Measurements from ENCODE around the gene CDK19. TPM values are rescaled to one million over a fixed set of nuclear protein-coding genes. Genes with fewer than 3 reads are reported as not detected.
"Not testable (repeated sequence)": the region's sequence is repeated elsewhere in the genome, so short reads cannot be mapped to it uniquely, and the experiment has no call there.

The CDK19 gene
- polyA plus RNA-seq, 6 donors from 2014 or later, result 0.51 to 5.4 (median 3.9) TPM

- Mint-ChIP-seq H3K27me3 (no peaks in the 10 kb centered on the region), H3K9me3 (no peaks in the 10 kb centered on the region), H3K4me1 (peaks cover 0 to 12% (median 4%) of the 10 kb centered on the region in 3 donors), H3K27ac (no peak overlapping the region), H3K4me3 (no peak overlapping the region), H3K36me3 (no peaks in the 10 kb centered on the region)
- ATAC-seq (ENCODE audit: low read depth in 2 of 2) (no peak), DNase-seq (no peak)
Measured at GRCh38 chr6:110828396-110828795, 13.1 kb upstream of the CDK19 start.

GRCh38 chr6:110826236-110827129, 11.2 kb upstream of the CDK19 start:
- no peaks in the 10 kb centered on the region for H3K36me3 Mint-ChIP-seq
- DNase-seq (no peak), ATAC-seq (ENCODE audit: low read depth in 2 of 2) (peak; percentile 37 to 55)
- H3K9me3 Mint-ChIP-seq, result no peaks in the 10 kb centered on the region
- peaks cover 0 to 11% (median 4%) of the 10 kb centered on the region in 3 donors for H3K4me1 Mint-ChIP-seq
- H3K4me3 Mint-ChIP-seq, result peak overlapping the region in 6 of 8 donors; percentile 30 to 69 (median 60)
- no peaks in the 10 kb centered on the region for H3K27me3 Mint-ChIP-seq
- peak overlapping the region in 3 of 6 donors; percentile 62 to 76 (median 75) for H3K27ac Mint-ChIP-seq

- ATAC-seq (ENCODE audit: low read depth in 2 of 2) (no peak), DNase-seq (no peak)
- H3K4me3 Mint-ChIP-seq, result no peak overlapping the region
- no peaks in the 10 kb centered on the region for H3K36me3 Mint-ChIP-seq
- H3K27me3 Mint-ChIP-seq, result no peaks in the 10 kb centered on the region
- H3K27ac Mint-ChIP-seq, result peak overlapping the region in 1 of 6 donors; percentile 23
- H3K4me1 Mint-ChIP-seq, result peaks cover 0 to 11% (median 8%) of the 10 kb centered on the region in 3 donors
- H3K9me3 Mint-ChIP-seq, result no peaks in the 10 kb centered on the region
Measured at GRCh38 chr6:110823146-110823545, 7.9 kb upstream of the CDK19 start.

GRCh38 chr6:110822249-110822648, 7.0 kb upstream of the CDK19 start:
- H3K27me3 Mint-ChIP-seq, result no peaks in the 10 kb centered on the region
- H3K4me1 Mint-ChIP-seq, result peaks cover 0 to 11% (median 8%) of the 10 kb centered on the region in 3 donors
- no peaks in the 10 kb centered on the region for H3K36me3 Mint-ChIP-seq
- no peak overlapping the region for H3K4me3 Mint-ChIP-seq
- H3K27ac Mint-ChIP-seq, result no peak overlapping the region
- ATAC-seq (ENCODE audit: low read depth in 2 of 2) (no peak), DNase-seq (no peak)
- no peaks in the 10 kb centered on the region for H3K9me3 Mint-ChIP-seq

- ATAC-seq (ENCODE audit: low read depth in 2 of 2) (no peak), DNase-seq (no peak)
- no peaks in the 10 kb centered on the region for H3K27me3 Mint-ChIP-seq
- peak overlapping the region; percentile 85 to 100 (median 99) for H3K27ac Mint-ChIP-seq
- peak overlapping the region; percentile 93 to 99 (median 99) for H3K4me3 Mint-ChIP-seq
- H3K9me3 Mint-ChIP-seq, result no peaks in the 10 kb centered on the region
- peaks cover 0 to 10% of the 10 kb centered on the region in 2 donors for H3K36me3 Mint-ChIP-seq
- H3K4me1 Mint-ChIP-seq, result peaks cover 18 to 35% (median 22%) of the 10 kb centered on the region in 3 donors
Measured at GRCh38 chr6:110816677-110817076, 1.4 kb upstream of the CDK19 start.

GRCh38 chr6:110815015-110815410, 256 bp downstream of the CDK19 start:
- ATAC-seq (ENCODE audit: low read depth in 2 of 2) (no peak), DNase-seq (no peak)
- Mint-ChIP-seq H3K4me3 (peak overlapping the region; percentile 93 to 99 (median 99)), H3K9me3 (no peaks in the 10 kb centered on the region), H3K27ac (peak overlapping the region; percentile 99 to 100 (median 99)), H3K36me3 (peaks cover 0 to 10% of the 10 kb centered on the region in 2 donors), H3K4me1 (peaks cover 31 to 49% (median 31%) of the 10 kb centered on the region in 3 donors), H3K27me3 (no peaks in the 10 kb centered on the region)

GRCh38 chr6:110814102-110815014, 911 bp downstream of the CDK19 start:
- peak overlapping the region; percentile 93 to 99 (median 99) for H3K4me3 Mint-ChIP-seq
- peak overlapping the region; percentile 99 to 100 (median 99) for H3K27ac Mint-ChIP-seq
- DNase-seq (peak; percentile 67), ATAC-seq (ENCODE audit: low read depth in 2 of 2) (peak; percentile 10 to 14)
- peaks cover 35 to 55% (median 36%) of the 10 kb centered on the region in 3 donors for H3K4me1 Mint-ChIP-seq
- no peaks in the 10 kb centered on the region for H3K27me3 Mint-ChIP-seq
- no peaks in the 10 kb centered on the region for H3K9me3 Mint-ChIP-seq
- H3K36me3 Mint-ChIP-seq, result peaks cover 0 to 10% of the 10 kb centered on the region in 2 donors

- Mint-ChIP-seq H3K36me3 (peaks cover 0 to 10% of the 10 kb centered on the region in 2 donors), H3K27ac (peak overlapping the region; percentile 63 to 99 (median 94)), H3K4me1 (peaks cover 33 to 55% (median 36%) of the 10 kb centered on the region in 3 donors), H3K27me3 (no peaks in the 10 kb centered on the region), H3K4me3 (peak overlapping the region; percentile 88 to 98 (median 94)), H3K9me3 (no peaks in the 10 kb centered on the region)
- DNase-seq (no peak), ATAC-seq (ENCODE audit: low read depth in 2 of 2) (no peak)
Measured at GRCh38 chr6:110813338-110814101, 1.7 kb downstream of the CDK19 start.

- Mint-ChIP-seq H3K27me3 (no peaks in the 10 kb centered on the region), H3K27ac (no peak overlapping the region), H3K4me3 (peak overlapping the region in 2 of 8 donors; percentile 36 to 66), H3K9me3 (no peaks in the 10 kb centered on the region), H3K4me1 (peaks cover 33 to 59% (median 36%) of the 10 kb centered on the region in 3 donors), H3K36me3 (peaks cover 0 to 10% of the 10 kb centered on the region in 2 donors)
- ATAC-seq (ENCODE audit: low read depth in 2 of 2) (no peak), DNase-seq (no peak)
Measured at GRCh38 chr6:110812719-110813118, 2.5 kb downstream of the CDK19 start.

- Mint-ChIP-seq H3K36me3 (peaks cover 0 to 10% of the 10 kb centered on the region in 2 donors), H3K4me3 (peak overlapping the region in 7 of 8 donors; percentile 9 to 69 (median 44)), H3K4me1 (peaks cover 30 to 58% (median 38%) of the 10 kb centered on the region in 3 donors), H3K27me3 (no peaks in the 10 kb centered on the region), H3K9me3 (no peaks in the 10 kb centered on the region), H3K27ac (peak overlapping the region; percentile 17 to 95 (median 84))
- DNase-seq, result peak; percentile 29
- no peak for ATAC-seq (ENCODE audit: low read depth in 2 of 2)
Measured at GRCh38 chr6:110810896-110811586, 4.2 kb downstream of the CDK19 start.

GRCh38 chr6:110809792-110810191, 5.5 kb downstream of the CDK19 start:
- peaks cover 31 to 67% (median 47%) of the 10 kb centered on the region in 3 donors for H3K4me1 Mint-ChIP-seq
- DNase-seq (no peak), ATAC-seq (ENCODE audit: low read depth in 2 of 2) (no peak)
- peak overlapping the region in 3 of 6 donors; percentile 35 to 74 (median 66) for H3K27ac Mint-ChIP-seq
- H3K36me3 Mint-ChIP-seq, result peaks cover 0 to 3% of the 10 kb centered on the region in 2 donors
- H3K4me3 Mint-ChIP-seq, result peak overlapping the region in 4 of 8 donors; percentile 35 to 48 (median 44)
- H3K27me3 Mint-ChIP-seq, result no peaks in the 10 kb centered on the region
- no peaks in the 10 kb centered on the region for H3K9me3 Mint-ChIP-seq

GRCh38 chr6:110802175-110802574, 13.1 kb downstream of the CDK19 start:
- H3K4me1 Mint-ChIP-seq, result peaks cover 43 to 70% (median 52%) of the 10 kb centered on the region in 3 donors
- not testable (repeated sequence) for DNase-seq; H3K9me3 Mint-ChIP-seq; H3K27me3 Mint-ChIP-seq; H3K4me3 Mint-ChIP-seq; H3K36me3 Mint-ChIP-seq; ATAC-seq (ENCODE audit: low read depth in 2 of 2)
- H3K27ac Mint-ChIP-seq, result peak overlapping the region in 1 of 6 donors; percentile 44

All from naive B cell (primary cell).